PC-3 (cell line): ENCODE results near the gene AHSA1. TPM values are rescaled to one million over a fixed set of nuclear protein-coding genes. Genes with fewer than 3 reads are reported as not detected.

Experiments used
- ATAC-seq: fragments of 200-7000 bp; cut with Tn5 transposase; 2 replicates; pipeline ENCODE4 v1.9.1; 2020; ENCODE audit warnings: mild to moderate bottlenecking, moderate library complexity
- BruUV-seq: library from RNA; stranded (reverse); fragments of 400-500 nt; replicated peaks from 2 replicates; lab custom pipeline; 2021; lab: Mats Ljungman, UMichigan
- CTCF ChIA-PET: fragments of 300-600 bp; sonication (Branson Sonifier 250); formaldehyde crosslinking; loops from one replicate; lab custom pipeline; 2022; ENCODE audit warnings: antibody characterized with exemption; lab: Charles Lee
- POLR2A ChIA-PET: fragments of 300-600 bp; sonication (Branson Sonifier 250); formaldehyde crosslinking; loops from one replicate; lab custom pipeline; 2022; ENCODE audit warnings: antibody characterized with exemption; ENCODE audit not compliant: unreplicated experiment; lab: Charles Lee
- DNase-seq: peaks from one replicate; pipeline ENCODE4 v3.0.0-alpha.2; 2015
- H2AFZ ChIP-seq: fragments of 300-600 bp; sonication (generic); 2 replicates; pipeline ENCODE4 v1.6.0; 2016; ENCODE audit warnings: antibody characterized with exemption, low read length
- H3F3A ChIP-seq: fragments of 300-600 bp; sonication (generic); one replicate; pipeline ENCODE4 v1.6.0; 2017; ENCODE audit warnings: antibody characterized with exemption, low read length, control low read depth, mild to moderate bottlenecking; ENCODE audit not compliant: unreplicated experiment
- H3K27ac ChIP-seq: fragments of 300-600 bp; sonication (generic); 2 replicates; pipeline ENCODE4 v1.5.1; 2016; ENCODE audit warnings: mild to moderate bottlenecking, low read length
- H3K27me3 ChIP-seq: fragments of 300-600 bp; sonication (generic); 2 replicates; pipeline ENCODE4 v1.6.1; 2016; ENCODE audit warnings: low read length, mixed read lengths
- H3K36me3 ChIP-seq: fragments of 300-600 bp; sonication (generic); 2 replicates; pipeline ENCODE4 v1.6.1; 2016; ENCODE audit warnings: low read depth, mixed run types, low read length, mixed read lengths
- H3K4me1 ChIP-seq: fragments of 300-600 bp; sonication (generic); 2 replicates; pipeline ENCODE4 v1.5.1; 2016; ENCODE audit warnings: low read length; ENCODE audit not compliant: insufficient read depth
- H3K4me2 ChIP-seq: fragments of 300-600 bp; sonication (generic); 2 replicates; pipeline ENCODE4 v1.6.0; 2016; ENCODE audit warnings: low read length
- H3K4me3 ChIP-seq: fragments of 300-600 bp; sonication (generic); 2 replicates; pipeline ENCODE4 v1.5.1; 2016; ENCODE audit warnings: mild to moderate bottlenecking, low read length, mixed read lengths
- H3K79me2 ChIP-seq: fragments of 300-600 bp; sonication (generic); 2 replicates; pipeline ENCODE4 v1.6.1; 2017; ENCODE audit warnings: low read length, mixed read lengths
- H3K9ac ChIP-seq: fragments of 300-600 bp; sonication (generic); 2 replicates; pipeline ENCODE4 v1.6.0; 2016; ENCODE audit warnings: mild to moderate bottlenecking, low read length
- H3K9me2 ChIP-seq: fragments of 300-600 bp; sonication (generic); replicated peaks from 2 replicates; pipeline ENCODE4 v1.6.1; 2016; ENCODE audit warnings: mixed run types, low read length, mixed read lengths
- H3K9me3 ChIP-seq: fragments of 300-600 bp; sonication (generic); 2 replicates; pipeline ENCODE4 v1.6.1; 2016; ENCODE audit warnings: low read length, mixed read lengths
- H4K20me1 ChIP-seq: fragments of 300-600 bp; sonication (generic); 2 replicates; pipeline ENCODE4 v1.6.1; 2016; ENCODE audit warnings: low read length, mixed read lengths
- EZH2 ChIP-seq: fragments of 300-600 bp; sonication (generic); IDR thresholded peaks from one replicate; pipeline ENCODE4 v1.6.1; 2017; ENCODE audit warnings: antibody characterized with exemption, mild to moderate bottlenecking, low read length; ENCODE audit not compliant: unreplicated experiment
- EZH2phosphoT487 ChIP-seq: fragments of 300-600 bp; sonication (generic); IDR thresholded peaks from 2 replicates; pipeline ENCODE4 v1.6.1; 2018; ENCODE audit warnings: mild to moderate bottlenecking, antibody characterized with exemption, low read length, borderline replicate concordance
- intact Hi-C: fragments of 100-400 bp; cut with micrococcal nuclease; formaldehyde crosslinking; loops from 2 replicates; pipeline ENCODE4 v1.9.0; 2023
- total RNA-seq: library from RNA; depleted of rRNA; stranded (reverse); fragments of >200 nt; gene quantifications from 2 replicates; pipeline ENCODE4 v1.2.3, GENCODE V29; 2014; rRNA removed
- TF ChIP-seq, protein P1 (sequence below): fragments of 300-600 bp; sonication (generic); conservative IDR thresholded peaks from 2 replicates; pipeline ENCODE4 v1.5.1; 2017; ENCODE audit warnings: antibody characterized with exemption, low read depth, mild to moderate bottlenecking, low read length

Gene AHSA1
- total RNA-seq, 1 experiment from 2014 or later, result 215 TPM

DNA sequence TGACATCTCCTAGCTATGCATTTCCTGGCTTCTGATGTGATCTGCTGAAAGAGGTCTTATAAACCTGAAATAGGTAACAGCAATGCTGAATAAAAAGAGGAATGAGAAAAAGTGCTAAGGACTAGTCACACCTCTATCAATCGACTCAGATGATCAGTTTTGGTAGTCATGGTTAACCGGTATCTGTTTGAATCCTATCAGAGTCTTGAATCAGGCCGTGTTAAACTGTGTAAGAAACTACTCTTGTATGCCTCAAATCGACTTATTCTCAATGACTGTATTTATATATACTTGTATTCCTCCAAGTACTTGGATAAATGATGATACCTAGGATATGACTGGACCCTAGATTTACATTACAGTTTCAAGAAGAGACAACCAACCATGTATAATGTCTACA is 51.5 kb downstream of the AHSA1 start:
- Histone ChIP-seq H3K4me2 (no peak overlapping the region), H3K9me2 (no peaks in the 10 kb centered on the region), H3K27me3 (no peaks in the 10 kb centered on the region), H3K27ac (no peak overlapping the region), H3K9me3 (no peaks in the 10 kb centered on the region), H3F3A (no peaks in the 10 kb centered on the region), H3K9ac (no peak overlapping the region), H2AFZ (no peak overlapping the region), H3K4me1 (peaks cover 18% of the 10 kb centered on the region), H3K79me2 (no peaks in the 10 kb centered on the region), H4K20me1 (no peaks in the 10 kb centered on the region), H3K36me3 (peaks cover 9% of the 10 kb centered on the region; the same call in 1 of the 2 replicates), H3K4me3 (no peak overlapping the region)
- TF ChIP-seq, protein P1, sequence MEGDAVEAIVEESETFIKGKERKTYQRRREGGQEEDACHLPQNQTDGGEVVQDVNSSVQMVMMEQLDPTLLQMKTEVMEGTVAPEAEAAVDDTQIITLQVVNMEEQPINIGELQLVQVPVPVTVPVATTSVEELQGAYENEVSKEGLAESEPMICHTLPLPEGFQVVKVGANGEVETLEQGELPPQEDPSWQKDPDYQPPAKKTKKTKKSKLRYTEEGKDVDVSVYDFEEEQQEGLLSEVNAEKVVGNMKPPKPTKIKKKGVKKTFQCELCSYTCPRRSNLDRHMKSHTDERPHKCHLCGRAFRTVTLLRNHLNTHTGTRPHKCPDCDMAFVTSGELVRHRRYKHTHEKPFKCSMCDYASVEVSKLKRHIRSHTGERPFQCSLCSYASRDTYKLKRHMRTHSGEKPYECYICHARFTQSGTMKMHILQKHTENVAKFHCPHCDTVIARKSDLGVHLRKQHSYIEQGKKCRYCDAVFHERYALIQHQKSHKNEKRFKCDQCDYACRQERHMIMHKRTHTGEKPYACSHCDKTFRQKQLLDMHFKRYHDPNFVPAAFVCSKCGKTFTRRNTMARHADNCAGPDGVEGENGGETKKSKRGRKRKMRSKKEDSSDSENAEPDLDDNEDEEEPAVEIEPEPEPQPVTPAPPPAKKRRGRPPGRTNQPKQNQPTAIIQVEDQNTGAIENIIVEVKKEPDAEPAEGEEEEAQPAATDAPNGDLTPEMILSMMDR, result no peak
- TF ChIP-seq EZH2 (no peak), EZH2phosphoT487 (no peak)
- ChIA-PET POLR2A (no interaction called here), CTCF (interaction anchor here (0.6 kb wide), 1 partner anchor 272 kb away, joined by 8 read pairs; no protein-coding TSS in a partner anchor)
- ATAC-seq (no peak), DNase-seq (no peak)
- intact Hi-C loops, result no loop called here
- no TSS peak for BruUV-seq

GRCh38 chr14:77511486-77512162 is 53.7 kb downstream of the AHSA1 start:
- Histone ChIP-seq H2AFZ (no peak overlapping the region), H3K9me3 (no peaks in the 10 kb centered on the region), H3K27ac (no peak overlapping the region), H3K9ac (no peak overlapping the region), H3K36me3 (peaks cover 16% of the 10 kb centered on the region), H4K20me1 (no peaks in the 10 kb centered on the region), H3K9me2 (no peaks in the 10 kb centered on the region), H3K4me2 (no peak overlapping the region), H3K27me3 (no peaks in the 10 kb centered on the region), H3F3A (no peaks in the 10 kb centered on the region), H3K79me2 (no peaks in the 10 kb centered on the region), H3K4me3 (no peak overlapping the region), H3K4me1 (peaks cover 18% of the 10 kb centered on the region)
- ATAC-seq (no peak), DNase-seq (no peak)
- ChIA-PET POLR2A (no interaction called here), CTCF (no interaction called here)
- TF ChIP-seq EZH2phosphoT487 (no peak), EZH2 (no peak)
- TF ChIP-seq, protein P1, result no peak
- BruUV-seq, result no TSS peak
- intact Hi-C loops, result no loop called here

- Histone ChIP-seq H3K4me1 (no peaks in the 10 kb centered on the region), H3K9me2 (no peaks in the 10 kb centered on the region), H3K27me3 (no peaks in the 10 kb centered on the region), H3K4me3 (no peak overlapping the region), H3K4me2 (no peak overlapping the region), H3K36me3 (peaks cover 21% of the 10 kb centered on the region), H3K79me2 (no peaks in the 10 kb centered on the region), H4K20me1 (no peaks in the 10 kb centered on the region), H3K9me3 (no peaks in the 10 kb centered on the region), H3F3A (no peaks in the 10 kb centered on the region), H3K9ac (no peak overlapping the region), H2AFZ (no peak overlapping the region), H3K27ac (no peak overlapping the region)
- DNase-seq (no peak), ATAC-seq (no peak)
- TF ChIP-seq EZH2phosphoT487, result no peak
- TF ChIP-seq, protein P1, result no peak
- no peak for TF ChIP-seq EZH2
- ChIA-PET CTCF (no interaction called here), POLR2A (no interaction called here)
- intact Hi-C loops, result no loop called here
- BruUV-seq, result no TSS peak
These were observed 58.2 kb downstream of the AHSA1 start for GRCh38 chr14:77516126-77516525.

Other genes starting within 250 kb of the AHSA1 start
- gene NGB, start 186.9 kb upstream of the AHSA1 start, total RNA-seq, result not detected in 2 replicates
- gene POMT2, start 137.2 kb upstream of the AHSA1 start, total RNA-seq, result 57.6 and 67.6 TPM in 2 replicates
- 49.9 and 57.4 TPM in 2 replicates for gene GSTZ1, start 137.1 kb upstream of the AHSA1 start, total RNA-seq
- 16.8 and 17.8 TPM in 2 replicates for gene TMED8, start 81.0 kb upstream of the AHSA1 start, total RNA-seq
- 1.2 and 6.2 TPM in 2 replicates for gene SAMD15, start 80.7 kb upstream of the AHSA1 start, total RNA-seq
- gene NOXRED1, start 34.6 kb upstream of the AHSA1 start, total RNA-seq, result 0.33 and 0.46 TPM in 2 replicates
- gene VIPAS39, start 492 bp upstream of the AHSA1 start, total RNA-seq, result 20.1 and 20.2 TPM in 2 replicates
- gene ISM2, start 40.7 kb downstream of the AHSA1 start, total RNA-seq, result 0.95 TPM in 1 of 2 replicates, not detected in the other
- 25.6 and 27.6 TPM in 2 replicates for gene SPTLC2, start 158.5 kb downstream of the AHSA1 start, total RNA-seq
- 9.7 and 10.8 TPM in 2 replicates for gene ALKBH1, start 249.9 kb downstream of the AHSA1 start, total RNA-seq